HG03432 (cell line): ENCODE results near the gene OXCT1.
"Not testable (repeated sequence)": the region's sequence is repeated elsewhere in the genome, so short reads cannot be mapped to it uniquely, and the experiment has no call there.

Source experiments
- ATAC-seq: cut with Tn5 transposase; IDR thresholded peaks from one replicate; pipeline ENCODE4 v1.9.1; 2021; ENCODE audit warnings: mild to moderate bottlenecking, moderate library complexity; ENCODE audit not compliant: unreplicated experiment

Gene OXCT1

GRCh38 chr5:41874512-41875060 lies 4.4 kb upstream of the OXCT1 start:
- no peak for ATAC-seq

- no peak for ATAC-seq
Observed at GRCh38 chr5:41871852-41872251, 1.6 kb upstream of the OXCT1 start.

GRCh38 chr5:41870627-41871048 lies 413 bp upstream of the OXCT1 start:
- ATAC-seq, result no peak

DNA sequence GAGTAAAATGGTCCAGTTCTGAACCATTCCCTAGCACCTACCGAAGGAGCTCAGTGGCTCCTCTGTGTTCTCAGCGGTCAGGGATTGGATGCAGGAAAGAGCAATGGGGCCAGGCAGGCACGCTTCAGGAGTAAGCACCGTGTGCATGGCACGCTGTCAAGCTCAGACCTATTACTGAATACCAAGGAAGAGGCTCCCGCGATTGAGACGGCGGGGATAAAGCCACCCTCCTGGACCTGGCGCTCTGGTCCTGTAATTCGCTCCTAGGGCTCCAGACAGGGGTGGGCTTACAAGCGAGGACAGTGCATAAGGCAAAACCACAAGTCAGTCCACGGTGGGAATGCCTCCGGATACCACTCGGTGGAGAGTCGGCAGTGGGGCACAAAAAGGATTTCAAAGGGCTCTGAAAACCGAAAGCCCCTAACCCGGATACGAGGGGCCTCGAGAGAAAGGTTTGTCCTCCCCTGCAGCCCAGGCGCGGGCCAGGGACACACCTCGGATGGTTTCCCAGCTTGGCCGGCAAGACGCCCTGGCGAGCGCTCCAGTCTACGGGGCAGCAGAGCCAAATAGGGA lies 988 bp downstream of the OXCT1 start:
- ATAC-seq, result no peak

- ATAC-seq, result peak; percentile 70
Observed at GRCh38 chr5:41863871-41864486, 6.2 kb downstream of the OXCT1 start.

- no peak for ATAC-seq
Observed at GRCh38 chr5:41858890-41859289, 11.3 kb downstream of the OXCT1 start.

DNA sequence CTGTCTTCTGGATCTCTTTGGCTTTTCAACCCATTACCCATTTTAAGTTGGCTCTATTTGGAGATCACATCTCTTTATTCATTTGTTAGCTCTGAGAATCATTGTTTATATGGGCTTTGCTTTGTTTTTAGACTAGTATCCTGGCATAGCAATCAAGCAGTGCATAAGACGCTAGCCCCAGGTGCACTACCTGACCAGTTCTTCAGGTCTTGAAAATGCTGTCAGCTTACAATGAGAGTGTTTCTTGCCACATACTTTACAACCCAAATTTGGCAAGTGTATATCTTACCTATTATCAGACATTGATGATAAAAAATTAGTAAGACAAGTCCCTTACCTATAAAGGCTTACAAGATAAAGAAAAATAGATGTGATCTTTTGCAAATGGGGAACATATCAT lies 12.2 kb downstream of the OXCT1 start:
- no peak for ATAC-seq

DNA sequence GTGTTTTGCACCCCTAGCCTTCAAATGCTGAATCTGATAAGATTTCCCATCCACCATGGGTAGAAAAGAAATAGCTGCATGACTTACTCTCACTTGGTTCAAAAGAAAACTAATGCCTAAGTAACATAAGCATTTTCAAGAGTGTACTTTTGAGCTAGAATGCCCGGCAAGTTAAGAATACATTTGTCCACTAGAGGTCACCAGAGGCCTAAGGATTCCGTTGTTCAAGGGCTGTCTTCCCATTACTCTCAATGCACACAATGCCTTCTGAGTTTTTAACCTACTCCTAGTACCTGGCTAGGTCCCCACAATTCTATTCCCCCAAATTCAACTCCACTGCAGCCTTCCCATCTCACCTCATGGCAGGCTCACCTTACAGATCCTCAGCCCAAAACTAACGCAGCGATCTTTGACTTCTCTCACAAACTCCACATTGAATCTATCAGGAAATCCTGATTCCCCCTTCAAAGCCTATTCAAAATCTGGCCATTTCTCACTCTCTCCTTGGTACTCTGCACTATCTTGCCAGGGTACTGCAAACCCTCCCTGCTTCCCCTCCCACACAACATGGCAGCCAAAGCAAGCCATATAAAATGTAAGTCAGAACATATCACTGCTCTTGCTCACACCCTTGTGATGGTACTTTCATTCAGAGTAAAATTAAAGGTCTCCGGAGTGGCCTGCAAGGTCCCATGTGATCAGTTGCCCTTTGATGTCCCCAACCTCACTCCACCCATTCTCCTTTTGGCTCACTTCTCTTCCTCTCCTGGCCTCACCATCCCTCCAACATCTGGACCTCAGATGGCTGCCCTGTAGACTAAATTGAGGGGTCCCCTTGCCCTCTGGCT lies 13.4 kb downstream of the OXCT1 start:
- peak; percentile 92 for ATAC-seq

DNA sequence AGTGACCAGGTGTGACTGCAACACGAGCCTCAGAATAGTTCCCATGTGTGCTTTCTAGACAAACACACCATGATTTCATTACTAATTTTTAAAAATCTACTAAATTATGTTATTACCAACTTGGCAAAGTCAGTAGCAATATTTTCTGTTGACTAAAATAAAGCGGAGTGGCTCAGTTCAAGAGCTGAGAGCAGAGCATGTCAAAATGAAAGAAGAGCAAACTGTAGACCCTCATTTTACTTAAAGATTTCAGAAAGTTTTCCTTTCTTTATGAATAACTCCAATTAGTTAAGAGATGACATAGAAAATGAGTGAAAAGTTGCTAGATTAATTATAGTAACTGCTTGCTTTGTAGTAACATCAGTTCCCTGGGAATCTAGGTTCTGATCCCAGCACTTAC lies 17.9 kb downstream of the OXCT1 start:
- ATAC-seq, result no peak

DNA sequence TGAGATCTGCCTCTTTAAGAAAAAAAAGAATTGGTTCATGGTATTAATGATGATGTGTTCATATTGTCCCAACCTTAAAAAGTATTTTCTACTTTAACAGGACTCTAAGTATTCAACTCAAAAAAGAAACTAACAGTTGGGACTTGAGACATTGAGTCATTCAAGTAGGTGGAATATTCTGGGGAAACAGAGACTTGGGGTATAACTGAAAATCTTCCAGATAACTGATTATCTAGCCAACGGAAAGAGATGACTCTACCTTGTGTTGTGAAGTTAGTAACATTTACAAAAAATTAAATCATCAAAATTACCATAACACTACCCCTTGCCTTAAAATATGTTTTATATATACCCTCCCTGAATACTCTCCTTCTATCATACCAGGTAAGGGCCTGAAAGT lies 19.1 kb downstream of the OXCT1 start:
- no peak for ATAC-seq

- no peak for ATAC-seq
Observed at GRCh38 chr5:41848983-41849382, 21.2 kb downstream of the OXCT1 start.

- ATAC-seq, result not testable (repeated sequence)
Observed at GRCh38 chr5:41845751-41846150, 24.5 kb downstream of the OXCT1 start.

- no peak for ATAC-seq
Observed at GRCh38 chr5:41844502-41844901, 25.7 kb downstream of the OXCT1 start.

- ATAC-seq, result peak; percentile 53
Observed at GRCh38 chr5:41843456-41844370, 26.5 kb downstream of the OXCT1 start.

- ATAC-seq, result peak; percentile 88
Observed at GRCh38 chr5:41842777-41843176, 27.4 kb downstream of the OXCT1 start.

DNA sequence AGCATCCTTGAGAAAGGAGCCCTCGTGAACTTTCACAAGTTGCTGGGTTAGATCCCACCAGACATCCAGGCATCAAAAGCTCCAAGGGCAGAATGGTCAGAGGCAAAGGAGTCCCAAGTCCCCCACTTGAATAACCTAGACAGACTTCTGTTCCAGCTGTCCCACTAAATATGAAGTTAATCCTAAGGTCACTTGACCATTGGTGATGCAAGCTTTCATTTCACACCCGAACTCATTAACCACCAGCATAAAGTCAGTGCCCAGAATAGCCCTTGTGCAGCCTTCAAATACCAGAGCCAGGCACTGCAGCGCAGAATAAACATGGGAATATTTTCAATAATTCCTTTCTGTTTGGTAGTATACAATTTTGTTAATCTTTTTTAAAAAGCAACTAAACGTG lies 28.9 kb downstream of the OXCT1 start:
- no peak for ATAC-seq

- ATAC-seq, result no peak
Observed at GRCh38 chr5:41840251-41840650, 30.0 kb downstream of the OXCT1 start.

DNA sequence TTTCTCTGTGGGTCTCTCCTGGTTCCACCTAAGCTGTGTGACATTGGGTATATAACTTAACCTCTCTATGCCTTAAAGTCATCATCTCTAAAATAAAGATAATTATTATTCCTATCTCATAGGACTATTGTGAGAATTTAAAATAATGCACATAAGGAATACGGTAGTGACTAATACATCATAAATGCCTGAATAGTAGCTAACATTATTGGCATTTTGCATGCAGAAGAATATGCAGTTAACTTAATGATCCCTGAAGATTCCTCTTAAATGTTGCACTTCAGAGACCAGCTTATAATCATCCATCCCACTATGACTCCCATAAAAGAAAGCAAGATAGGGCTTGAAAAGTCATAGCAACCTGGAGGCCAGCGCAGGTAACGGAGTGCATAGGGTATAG lies 32.4 kb downstream of the OXCT1 start:
- no peak for ATAC-seq

- peak; percentile 36 for ATAC-seq
Observed at GRCh38 chr5:41835645-41836044, 34.6 kb downstream of the OXCT1 start.

DNA sequence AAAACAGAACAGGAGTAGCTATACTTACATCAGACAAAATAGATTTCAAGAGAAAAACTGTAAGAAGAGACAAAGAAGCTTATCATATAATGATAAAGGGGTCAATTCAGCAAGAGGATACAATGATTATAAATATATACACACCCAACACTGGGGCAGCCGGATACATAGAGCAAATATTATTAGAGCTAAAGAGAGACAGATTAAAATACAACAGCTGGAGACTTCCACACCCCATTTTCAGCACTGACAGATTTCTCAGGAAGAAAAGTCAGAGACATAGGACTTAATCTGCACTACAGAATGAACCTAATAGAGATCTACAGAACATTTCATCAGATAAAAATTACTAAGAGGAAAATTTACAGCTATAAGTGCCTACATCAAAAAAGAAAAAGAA lies 35.7 kb downstream of the OXCT1 start:
- no peak for ATAC-seq

GRCh38 chr5:41832430-41832829 lies 37.8 kb downstream of the OXCT1 start:
- ATAC-seq, result no peak
